ENCODE results near the gene PPP1R1B.

GRCh38 chr17:39674702-39675389, 48.1 kb downstream of the PPP1R1B start:
- no peak for TF ChIP-seq CTCF (optimal IDR thresholded peaks at IDR 0.05 in 1 of 3, IDR thresholded peaks at IDR 0.05 in 1 of 3, conservative IDR thresholded peaks at IDR 0.05 in 1 of 3; ENCODE audit: extremely low read depth in 1 of 3, insufficient read depth in 2 of 3, low read length in 3 of 3)
- TF ChIP-seq EZH2 (IDR thresholded peaks at IDR 0.05; ENCODE audit: low read length): no peak
